Ammon's horn (tissue), 1 donor: ENCODE results near the gene CAMK2N1.
"Not testable (repeated sequence)": the region's sequence is repeated elsewhere in the genome, so short reads cannot be mapped to it uniquely, and the experiment has no call there.

Experiments used
- DNase-seq: peaks from one replicate; pipeline ENCODE4 v3.0.0-alpha.2; 2016; ENCODE audit warnings: low spot score

The CAMK2N1 gene

DNA sequence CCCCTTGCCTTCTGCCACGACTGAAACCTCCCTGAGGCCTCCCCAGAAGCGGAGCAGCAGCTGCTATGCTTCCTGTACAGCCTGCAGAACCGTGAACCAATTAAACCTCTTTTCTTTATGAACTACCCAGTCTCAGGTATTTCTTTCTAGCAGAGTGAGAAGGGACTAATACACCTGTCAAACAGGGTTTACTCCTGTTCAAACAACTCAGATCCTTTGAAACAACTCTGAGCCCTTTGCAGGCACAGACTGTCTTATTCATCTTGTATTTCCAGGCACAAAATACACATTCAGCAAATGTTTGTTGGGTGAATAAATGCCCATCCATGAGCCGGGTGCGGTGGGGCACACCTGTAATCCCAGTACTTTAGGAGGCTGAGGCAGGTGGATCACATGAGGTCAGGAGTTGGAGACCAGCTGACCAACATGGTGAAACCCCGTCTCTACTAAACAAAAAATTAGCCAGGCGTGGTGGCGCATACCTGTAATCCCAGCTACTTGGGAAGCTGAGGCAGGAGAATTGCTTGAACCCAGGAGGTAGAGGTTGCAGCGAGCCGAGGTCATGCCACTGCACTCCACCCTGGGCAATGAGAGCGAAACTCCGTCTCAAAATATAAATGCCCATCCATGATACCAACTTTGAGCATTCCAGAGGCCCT is 10.8 kb upstream of the CAMK2N1 start:
- not testable (repeated sequence) for DNase-seq

DNA sequence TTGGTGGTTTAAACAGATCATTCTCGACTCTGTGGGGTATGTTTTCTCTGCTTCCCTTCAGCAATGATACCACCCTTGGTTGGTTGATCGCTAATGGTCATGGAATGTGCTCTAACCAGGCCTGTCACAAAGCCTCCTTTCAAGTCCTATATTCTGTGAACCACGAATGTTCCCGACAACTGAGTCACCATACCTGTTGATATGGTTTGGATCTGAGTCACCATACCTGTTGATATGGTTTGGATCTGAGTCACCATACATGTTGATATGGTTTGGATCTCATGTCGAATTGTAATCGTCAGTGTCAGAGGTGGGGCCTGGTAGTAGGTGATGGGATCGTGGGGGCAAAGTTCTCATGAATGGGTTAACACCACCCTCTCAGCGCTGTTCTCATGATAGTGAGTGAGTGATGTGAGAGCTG is 10.2 kb upstream of the CAMK2N1 start:
- DNase-seq, result no peak

DNA sequence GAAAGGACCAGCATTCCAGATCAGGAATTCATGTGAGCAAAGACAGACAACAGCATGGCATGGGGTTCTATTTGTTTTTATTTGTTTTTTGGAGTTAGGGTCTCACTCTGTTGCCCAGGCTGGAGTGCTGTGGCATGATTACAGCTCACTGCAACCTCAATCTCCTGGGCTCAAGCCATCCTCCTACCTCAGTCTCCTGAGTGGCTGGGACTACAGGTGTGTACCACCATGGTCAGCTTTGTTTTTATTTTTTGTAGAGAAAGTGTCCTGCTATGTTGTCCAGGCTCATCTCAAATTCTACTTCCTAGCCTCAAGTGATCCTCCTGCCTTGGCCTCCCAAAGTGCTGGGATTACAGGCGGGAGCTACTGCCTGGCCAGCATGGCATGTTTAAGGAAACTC is 9.7 kb upstream of the CAMK2N1 start:
- DNase-seq, result no peak

DNA sequence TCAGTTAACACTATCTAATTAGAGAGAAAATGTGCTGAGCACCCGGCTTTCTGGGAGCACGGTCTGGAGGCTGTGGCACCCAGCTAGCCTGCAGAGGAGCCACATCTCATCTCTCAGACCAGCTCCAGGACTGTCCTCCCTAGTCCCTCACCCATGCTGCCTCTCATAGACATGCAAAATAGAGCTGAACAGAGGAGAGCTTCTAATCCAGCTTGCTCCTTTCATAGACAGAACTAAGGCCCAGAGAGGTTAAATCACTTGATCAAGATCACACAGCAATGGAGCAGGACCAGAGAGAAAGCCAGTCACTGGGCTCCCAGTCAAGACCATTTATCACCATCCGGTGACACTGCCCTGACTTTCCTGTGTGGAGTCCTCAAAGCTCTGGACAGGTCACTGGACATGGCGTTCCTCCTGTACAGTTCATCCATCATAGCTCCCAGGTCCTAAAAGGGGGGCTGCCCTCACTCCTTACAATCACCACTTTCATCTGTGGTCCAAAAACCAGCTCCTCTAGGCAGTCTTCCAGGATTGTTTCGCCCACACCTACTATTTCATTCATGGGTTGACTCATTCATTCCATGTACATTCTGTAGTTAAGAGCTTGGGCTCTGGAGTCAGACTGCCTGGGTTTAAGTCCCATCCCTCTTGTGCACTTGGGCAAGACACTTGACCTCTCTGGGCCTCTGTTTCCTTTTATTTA is 8.8 kb upstream of the CAMK2N1 start:
- no peak for DNase-seq

DNA sequence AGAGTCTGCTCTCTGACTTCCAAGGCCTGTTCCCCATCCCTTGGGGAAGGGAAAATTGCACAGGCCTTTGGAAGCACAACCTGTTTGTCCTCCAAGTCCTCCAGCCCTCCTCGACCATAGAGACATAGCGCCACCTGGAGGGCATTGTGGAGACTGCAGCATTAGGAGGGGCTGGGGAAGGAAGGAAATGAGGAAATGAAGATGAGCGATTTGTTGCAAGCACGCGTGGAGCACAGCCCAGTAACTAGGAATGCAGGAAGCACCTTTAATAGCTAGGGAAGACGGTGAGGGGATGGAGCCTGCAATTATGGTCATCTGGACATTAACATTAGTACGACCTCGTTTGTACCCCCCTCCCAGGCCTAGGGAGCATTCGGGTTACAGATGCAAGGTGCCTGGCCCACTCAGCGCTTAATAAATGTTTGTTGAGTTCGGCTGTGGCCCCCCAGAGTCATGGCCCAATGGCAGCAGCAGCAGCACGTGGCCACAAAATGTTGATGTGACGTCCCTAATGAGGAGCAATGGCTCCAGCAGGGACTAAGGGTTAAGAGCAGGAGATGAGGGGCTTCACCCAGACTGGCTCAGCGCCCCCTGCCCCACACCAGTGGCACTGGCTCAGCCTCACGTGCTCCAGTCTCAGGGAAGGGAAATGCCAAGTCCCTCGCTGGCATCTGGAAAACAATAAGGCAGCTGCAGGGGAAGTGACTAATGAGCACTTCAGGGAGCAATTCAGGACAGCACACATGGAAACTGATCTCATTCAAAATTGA is 8.0 kb upstream of the CAMK2N1 start:
- peak; percentile 93 for DNase-seq

DNA sequence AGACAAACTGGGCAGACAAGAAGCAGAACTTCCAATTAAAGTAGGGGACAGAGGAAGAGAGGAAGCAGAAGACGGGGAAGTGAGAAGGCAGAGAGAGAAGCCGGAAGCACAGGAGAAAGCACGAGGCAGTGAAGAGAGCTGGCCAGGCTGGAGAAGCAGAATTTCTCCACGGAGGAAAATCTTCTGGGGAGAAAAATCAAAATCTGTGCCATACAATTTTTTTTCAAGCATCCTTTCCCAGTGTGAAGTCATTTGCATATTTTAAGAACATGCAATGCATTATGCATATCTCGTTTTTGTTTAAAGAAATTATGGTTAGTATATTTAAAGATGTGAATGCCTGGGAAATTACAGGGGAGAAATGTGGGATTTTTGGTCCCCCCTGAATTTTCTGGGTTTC is 7.3 kb upstream of the CAMK2N1 start:
- DNase-seq, result no peak

DNA sequence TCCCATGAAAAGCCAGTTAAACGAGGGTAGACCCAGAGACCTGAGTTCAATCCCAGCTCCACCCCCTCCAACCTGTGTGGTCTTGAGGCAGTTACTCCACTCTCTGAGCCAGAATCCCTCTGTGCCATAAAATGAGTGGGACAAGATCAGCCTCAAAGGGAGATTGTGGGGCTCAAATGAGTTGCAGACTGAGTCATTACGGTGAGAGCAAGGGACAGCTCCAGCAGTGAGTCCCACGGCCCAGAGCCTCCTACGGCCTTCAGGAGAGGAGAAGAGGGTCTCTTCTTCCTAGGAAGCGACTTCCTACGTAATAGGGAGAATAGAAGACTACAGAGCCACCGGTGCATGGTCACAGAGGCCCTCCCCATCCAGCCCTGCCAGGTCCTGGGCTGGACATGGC is 6.7 kb upstream of the CAMK2N1 start:
- DNase-seq, result no peak

DNA sequence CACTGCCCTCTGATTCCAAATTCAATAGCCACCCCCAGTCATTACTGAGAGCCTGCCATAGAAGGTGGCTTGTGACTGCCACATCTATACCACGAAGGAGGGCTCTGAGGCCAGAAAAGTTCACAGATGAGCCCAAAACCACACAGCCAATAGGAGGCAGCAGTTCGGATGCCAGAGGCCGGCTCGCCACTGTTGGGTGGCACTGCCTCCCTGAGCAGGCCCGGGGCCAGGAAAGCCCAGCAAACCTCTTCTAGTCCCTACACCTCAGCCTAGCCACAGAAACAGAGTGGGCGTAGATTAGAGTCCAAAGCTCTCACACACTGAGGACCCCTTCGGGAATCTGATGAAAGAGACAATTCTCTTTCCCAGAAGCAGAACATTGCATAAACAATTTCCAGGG is 5.9 kb upstream of the CAMK2N1 start:
- no peak for DNase-seq

DNA sequence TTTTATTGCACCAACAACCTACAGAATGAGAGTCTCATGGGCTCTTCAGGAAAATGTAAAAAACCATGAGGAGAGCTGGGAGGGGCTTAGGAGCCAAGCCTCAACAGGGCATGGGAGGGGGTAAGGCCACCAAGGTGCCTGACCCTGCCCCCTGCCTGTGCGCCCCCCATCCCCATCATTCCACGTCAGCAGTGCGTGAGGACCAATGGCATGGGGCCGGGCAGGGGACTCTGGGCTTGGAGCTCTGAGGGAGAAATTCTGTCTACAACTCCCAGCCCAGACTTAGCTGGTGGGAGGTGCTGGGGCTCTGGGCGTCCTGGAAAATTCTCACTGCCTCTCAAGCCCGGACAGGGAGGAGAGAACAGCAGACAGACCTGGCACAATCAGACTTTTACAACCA is 5.2 kb upstream of the CAMK2N1 start:
- no peak for DNase-seq

DNA sequence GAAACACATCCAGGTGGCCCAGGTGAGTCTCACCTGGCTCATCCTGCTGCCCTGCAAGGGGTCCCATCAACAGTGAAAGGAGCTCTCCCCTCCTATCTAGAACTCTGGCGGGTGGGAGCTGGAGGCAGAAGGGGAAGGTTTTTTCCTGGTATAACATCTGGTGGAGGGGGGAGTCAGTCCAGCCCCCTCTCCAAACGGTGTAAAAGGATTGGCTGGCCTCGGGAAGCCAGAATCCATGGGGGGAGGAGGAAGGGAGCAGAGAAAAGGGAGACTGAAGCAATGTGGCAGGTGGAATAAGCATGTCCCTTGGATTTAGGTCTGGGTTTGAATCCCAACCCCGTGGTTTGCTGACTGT is 1.2 kb upstream of the CAMK2N1 start:
- DNase-seq, result no peak

DNA sequence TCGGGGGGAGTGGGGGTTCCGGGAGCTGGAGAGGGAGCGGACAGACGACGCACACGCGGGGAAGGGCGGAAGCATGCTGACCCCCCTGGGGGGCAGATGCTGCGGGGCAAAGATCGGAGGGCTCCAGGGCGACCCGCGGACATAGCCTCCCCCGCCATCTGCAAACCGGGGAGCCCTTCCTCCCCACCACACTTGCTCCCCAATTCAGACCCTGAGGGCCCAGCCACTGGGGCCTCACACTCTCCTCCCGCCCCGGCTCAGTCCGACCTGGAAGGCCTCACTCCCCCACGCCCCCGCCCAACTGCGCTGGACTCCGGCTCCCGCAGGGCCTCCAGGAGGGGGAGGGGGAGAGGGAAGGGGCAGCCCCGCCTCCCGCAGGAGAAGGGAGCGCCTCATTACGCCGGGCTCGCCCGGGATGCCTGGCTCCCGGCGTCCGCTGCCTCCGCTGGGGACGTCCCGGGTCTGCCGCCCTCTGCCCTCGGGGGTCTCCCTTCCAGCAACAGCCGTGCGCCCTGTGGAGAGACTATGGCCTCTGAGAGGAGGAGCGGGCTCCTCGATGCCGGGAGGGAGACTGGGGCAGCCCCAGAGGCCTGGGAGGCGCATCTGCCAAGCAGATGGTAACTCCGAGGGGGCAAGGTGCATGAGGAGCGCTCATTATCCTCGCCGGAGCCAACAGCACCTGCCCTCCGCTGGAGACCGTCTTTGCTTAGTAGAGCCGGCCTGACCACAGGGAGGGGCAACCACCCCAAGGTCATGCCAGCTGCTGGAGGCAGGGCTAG is 636 bp upstream of the CAMK2N1 start:
- DNase-seq, result peak; percentile 87

DNA sequence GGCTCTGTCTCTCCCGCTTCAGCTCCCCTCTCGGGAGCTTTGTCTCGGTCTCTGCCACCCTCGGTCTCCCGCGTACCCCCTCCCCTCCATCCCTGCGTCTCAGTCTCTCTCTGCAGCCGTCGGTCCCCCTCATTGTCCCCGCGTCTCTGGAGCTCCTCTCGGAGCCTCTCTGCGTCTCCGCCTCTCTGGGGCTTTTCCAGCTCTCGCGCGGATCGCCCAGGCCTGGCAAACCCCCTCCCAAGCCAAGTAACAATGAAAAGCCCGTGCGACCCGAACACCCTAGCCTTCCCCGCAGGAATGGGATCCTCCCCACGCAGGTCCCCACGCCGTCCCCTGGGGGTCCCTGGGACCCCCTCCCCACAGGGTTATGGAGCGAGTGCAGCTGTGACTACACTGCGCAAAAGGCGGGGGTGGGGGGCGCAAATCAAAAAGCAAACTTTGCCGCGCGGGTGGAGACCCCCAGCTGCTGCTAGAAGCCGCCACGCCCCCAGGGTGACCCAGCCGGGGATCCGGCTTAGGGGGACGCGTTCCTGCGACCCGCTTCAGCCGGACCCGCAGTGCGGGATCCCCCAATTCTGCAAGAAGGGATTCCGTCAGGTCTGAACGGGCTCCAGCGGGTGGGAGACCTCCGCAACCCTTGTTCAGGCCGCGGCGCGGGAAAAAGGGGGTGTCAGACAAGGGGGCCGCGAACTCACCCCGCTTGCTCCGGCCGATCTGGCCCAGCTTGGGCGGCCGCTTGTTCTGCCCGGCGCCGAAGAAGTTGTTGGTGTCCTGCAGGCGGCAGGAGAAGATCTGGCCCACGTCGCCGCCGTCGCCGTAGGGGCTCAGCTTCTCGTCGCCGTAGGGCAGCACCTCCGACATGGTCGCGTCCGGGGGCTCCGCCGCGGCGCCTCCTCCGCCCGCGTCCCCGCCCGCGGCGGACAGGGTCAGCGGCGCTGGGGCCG is 1.2 kb downstream of the CAMK2N1 start:
- no peak for DNase-seq

DNA sequence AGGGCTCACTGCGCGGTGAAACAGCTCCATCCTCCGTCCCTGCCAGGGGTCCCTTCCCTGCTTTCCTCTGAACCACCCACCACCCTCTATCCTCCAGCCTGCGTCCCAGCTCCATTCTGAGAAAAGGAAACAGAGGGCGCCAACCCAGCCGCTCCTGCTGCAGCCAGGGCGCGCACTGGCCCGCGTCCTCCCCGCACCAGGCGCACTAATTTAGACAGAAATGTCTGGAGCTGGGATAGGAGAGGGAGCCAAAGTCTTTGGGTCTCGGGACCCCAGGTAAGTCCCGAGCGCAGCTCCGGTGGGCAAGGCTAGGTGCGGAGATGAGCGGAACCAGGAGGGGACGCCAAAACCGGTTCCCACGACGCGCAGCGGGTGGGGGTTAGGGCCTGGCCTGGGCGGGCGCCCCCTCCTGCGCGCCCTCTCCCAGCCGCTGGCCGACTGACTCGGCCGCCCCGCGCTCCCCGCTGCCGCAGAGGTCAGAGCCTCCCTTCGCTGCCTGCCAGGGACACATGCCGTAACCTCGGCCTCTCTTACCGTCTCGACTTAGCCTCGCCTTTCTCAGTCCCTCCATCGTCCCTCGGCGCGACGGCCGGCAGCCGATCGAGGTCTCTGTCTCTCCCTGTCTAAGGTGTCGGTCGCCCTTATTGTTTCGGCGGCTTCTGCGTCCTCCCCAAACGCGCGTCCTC is 2.0 kb downstream of the CAMK2N1 start:
- DNase-seq, result peak; percentile 64

DNA sequence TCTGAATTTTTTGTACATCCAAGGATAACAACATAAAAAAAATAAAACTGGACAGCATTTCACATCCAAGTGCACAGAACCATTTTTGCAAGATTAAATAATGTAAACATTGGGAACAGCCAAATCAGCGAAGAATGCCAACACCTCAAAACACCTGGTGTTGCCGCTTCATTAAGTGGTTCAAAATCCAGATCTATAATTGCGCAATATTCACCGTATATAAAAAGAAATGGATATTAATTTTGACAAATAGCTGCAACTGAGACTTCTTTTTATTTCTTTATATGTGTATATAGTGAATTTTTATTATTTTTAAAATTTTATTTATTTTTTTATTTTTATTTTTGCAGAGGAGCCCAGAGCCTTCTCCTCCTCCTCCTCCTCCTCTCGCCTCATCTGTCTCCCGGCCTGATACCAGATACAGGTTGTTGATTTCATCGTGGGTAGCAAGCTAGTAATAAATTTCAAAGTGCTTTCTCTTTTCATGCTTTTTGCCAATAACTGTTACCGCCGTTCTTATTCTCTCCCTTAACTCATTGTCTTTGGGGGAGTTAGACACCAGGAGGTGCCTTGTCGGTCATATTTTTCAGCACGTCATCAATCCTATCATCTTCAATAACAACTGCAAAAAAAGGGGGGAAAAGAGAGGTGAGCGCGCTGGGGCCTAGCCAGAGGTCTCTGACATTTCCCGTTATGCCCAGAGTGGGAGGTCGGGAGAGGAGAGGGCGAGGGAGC is 2.7 kb downstream of the CAMK2N1 start:
- no peak for DNase-seq

DNA sequence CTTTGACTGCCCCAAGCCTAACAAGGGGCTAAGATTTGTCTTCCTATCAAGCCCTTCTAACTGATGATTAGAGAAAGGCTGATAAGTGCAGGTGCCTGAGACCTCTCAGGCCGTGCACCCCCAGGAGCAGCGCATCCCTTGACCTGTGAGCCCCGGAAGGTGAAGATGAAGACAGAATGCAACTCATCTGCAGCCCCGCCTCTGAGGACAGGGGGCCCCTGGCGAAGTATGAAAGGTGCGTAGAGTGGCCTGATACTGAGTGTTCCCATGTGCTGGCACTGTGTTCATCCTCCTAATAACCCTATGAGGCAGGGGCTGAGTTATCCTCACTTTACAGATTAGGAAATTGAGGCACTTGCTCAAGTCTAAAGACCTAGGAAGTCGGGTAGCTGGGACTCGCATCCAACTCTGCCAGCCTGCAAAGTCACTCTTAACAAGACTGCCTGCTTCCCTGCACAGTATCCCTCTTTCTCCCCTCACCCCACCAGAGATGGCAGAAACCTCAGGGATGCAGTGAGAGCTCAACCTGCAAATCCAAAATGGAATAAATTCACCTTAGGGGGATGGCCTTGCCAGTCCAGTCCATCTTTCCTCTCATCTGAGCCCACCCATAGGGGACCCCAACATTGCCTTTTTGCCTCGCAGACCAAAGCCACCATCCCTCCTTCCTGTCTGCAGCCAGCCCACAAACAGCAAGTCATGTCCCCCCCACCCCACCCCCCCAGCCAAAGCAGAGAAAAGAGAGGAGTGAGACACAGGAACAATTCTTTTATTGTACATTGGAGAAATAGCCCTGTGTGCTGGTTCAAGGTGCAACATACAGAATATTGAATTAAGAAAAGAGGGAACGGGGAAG is 4.1 kb downstream of the CAMK2N1 start:
- no peak for DNase-seq

DNA sequence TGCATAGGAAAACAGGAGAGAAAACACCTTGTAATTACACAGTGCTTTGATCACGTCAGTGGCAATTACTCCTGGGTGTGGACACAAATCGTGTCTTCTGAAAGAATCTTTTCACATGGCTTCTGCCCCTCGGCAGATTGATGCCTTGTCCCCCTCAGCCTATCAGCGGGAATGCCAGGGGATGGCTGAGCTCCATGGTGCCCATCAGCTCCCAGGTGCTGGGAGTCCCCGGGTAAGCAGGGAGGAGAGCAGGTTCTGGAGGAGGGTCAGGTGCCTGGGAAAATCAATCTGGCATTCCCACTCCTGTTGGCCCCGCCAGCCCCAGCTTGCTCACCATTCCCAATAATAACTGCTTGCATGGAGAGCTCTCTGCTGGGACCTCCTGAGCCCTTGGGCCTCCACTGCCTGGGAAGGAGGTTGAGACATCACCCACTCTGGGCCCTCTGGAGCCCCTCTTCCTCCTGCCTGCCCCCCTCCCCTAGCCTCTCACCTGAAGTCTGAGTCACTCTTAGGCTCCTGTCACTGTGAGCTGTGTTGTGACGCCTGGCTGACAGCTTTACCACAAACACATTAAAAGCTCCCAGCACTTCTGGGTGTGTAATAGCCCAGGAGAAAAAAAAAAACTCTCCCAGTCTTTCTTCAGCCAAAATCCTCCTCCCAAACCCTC is 4.9 kb downstream of the CAMK2N1 start:
- DNase-seq, result no peak

DNA sequence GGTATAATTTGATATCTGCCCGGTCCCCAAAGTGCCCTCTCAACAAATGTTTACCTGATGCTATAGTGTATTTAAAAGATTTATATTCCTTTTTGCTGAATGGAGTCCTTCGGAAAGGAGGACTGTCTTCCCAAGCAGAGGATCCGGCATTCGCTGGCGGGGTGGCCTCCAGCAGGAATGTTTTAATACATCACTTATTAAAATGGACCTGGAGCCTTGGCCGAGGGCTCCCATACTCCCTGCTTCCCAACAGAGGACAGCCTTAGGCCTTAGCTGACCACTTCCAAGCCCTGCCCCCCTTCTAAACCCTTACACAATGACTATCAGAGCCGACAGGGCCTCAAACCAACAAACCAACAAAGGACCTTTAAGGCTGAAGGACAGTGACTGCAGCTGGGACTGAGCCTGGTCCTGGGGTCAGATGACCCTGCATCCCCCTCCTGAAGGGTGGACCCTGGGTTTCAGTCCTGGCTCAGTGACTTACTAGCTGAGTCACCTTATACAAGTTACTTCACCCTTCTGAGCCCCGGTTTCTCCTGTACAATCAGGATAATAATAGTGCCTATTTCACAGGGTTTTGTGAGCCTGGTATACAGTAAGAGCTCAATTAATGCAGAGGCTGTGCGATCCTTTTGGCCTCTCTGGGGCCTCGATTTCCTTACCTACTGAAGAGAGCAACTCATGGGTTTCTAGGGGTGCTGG is 5.6 kb downstream of the CAMK2N1 start:
- DNase-seq, result peak; percentile 91

DNA sequence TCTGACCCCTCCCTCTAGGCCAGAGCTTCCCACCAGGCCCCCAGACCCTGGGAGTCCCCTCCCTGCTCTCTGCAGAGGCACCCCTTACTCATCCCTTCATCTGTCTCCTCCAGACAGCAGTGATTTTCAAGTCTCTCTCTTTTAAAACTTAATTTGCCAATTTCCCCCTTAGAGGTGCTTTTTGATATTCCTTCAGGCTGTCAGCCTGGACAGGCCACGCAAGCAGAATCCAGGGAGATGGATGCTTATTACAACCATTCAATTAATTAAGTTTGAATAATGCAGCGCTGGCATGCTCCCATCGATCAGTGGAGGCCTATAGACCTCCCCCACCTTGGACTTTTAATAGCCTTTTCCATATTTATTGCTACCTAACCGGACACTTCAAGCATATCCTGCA is 6.2 kb downstream of the CAMK2N1 start:
- no peak for DNase-seq
